Endometrial microvascular endothelial cells (primary cell): ENCODE data around the gene PLEKHM1. TPM values are rescaled to one million over a fixed set of nuclear protein-coding genes. Genes with fewer than 3 reads are reported as not detected.

Experiments used
- in situ Hi-C: cut with HindIII; loops from 2 replicates; pipeline ENCODE4 v1.10.0; 2017; ENCODE audit warnings: low sequenced_read_pairs, low pct_unique_long_range_greater_than_20kb; ENCODE audit errors: inconsistent ontology term
- total RNA-seq: library from RNA; depleted of rRNA; stranded (reverse); fragments of >200 nt; gene quantifications from one replicate; pipeline ENCODE4 v1.2.3, GENCODE V29; 2015; ENCODE audit errors: inconsistent ontology term

PLEKHM1 gene
- total RNA-seq, 1 donor from 2014 or later = 30.7 TPM

- in situ Hi-C loops = no loop called here
Observed at GRCh38 chr17:45391291-45391690, 99.2 kb downstream of the PLEKHM1 start.

GRCh38 chr17:45389354-45389753 is 101.2 kb downstream of the PLEKHM1 start:
- in situ Hi-C loops = no loop called here

GRCh38 chr17:45388604-45389325 is 101.8 kb downstream of the PLEKHM1 start:
- in situ Hi-C loops = no loop called here

GRCh38 chr17:45387739-45388138 is 102.8 kb downstream of the PLEKHM1 start:
- in situ Hi-C loops = no loop called here

DNA sequence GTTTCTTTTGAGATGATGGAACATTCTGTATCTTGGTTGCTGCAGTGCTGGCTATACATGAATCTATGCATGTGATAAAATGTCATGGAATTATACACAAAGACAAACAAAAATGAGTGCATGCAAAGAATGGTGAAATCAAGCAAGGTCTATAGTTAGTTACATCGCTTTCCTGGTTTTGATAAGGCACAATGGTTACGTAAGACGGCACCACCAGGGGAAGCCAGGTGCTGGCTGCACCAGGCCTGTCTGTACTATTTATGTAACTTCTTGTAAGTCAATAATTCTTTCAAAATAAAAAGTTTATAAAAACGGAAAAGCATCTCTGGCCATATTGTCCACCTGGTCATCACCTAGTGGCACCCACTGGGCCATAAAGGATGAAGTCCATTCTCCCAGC is 104.3 kb downstream of the PLEKHM1 start:
- in situ Hi-C loops = no loop called here

Other genes starting within 250 kb of the PLEKHM1 start
- not detected for gene SPATA32, start 228.6 kb downstream of the PLEKHM1 start, total RNA-seq
- 5.8 TPM for gene MAP3K14, start 173.7 kb downstream of the PLEKHM1 start, total RNA-seq
- gene ARHGAP27, start 57.9 kb downstream of the PLEKHM1 start, total RNA-seq = 19.0 TPM